ENCODE data around the gene KATNB1.

DNA sequence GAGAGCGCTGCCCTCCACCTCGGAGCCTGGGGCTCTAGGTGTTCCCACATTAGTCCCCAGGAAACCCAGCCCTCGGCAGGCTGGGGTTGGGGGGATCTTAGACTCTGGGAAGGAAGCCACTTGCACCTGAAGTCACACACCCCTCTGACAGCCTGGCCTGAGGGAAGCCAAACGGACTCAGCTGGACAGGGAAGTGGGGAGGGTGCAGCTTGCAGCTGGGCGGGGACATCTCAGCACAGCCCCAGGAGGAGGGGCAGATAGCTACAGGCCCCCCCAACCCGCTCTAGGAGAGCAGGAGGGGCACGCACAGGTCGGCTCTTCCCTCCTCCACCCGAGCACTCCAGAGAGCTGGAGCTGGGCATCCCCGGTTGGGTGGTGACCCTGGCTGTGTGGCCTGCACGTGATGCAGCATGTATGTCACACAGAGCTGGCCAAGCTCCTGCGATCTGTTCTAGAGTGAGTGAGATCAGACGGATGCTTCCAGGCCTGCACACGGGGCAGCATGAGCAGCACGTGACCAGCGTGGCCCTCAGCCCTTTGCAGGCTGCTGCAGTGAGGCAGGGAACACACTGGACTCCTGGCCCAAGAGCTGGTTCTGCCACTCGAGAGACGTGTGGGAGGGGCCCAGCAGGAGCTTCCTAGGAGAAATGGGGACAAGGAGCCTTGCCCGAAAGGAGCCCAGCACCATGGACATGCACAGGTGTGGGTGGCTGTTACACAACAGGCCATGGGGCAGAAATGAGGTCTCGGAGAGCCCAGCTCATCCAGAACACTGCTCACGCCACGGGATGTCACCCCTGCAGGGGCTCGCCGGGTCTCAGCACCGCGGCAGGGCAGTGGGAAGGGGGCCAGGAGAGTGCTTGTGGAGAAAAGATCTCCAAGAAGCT lies 51.3 kb downstream of the KATNB1 start:
- TF ChIP-seq POLR2A (IDR thresholded peaks at IDR 0.05; ENCODE audit: control extremely low read depth in 1 of 2, low read depth in 2 of 2, low read length in 2 of 2) (no peak), EZH2 (IDR thresholded peaks at IDR 0.05; ENCODE audit: low read depth, low read length, severe bottlenecking) (no peak), CEBPB (IDR thresholded peaks at IDR 0.05; ENCODE audit: low read depth, low read length) (no peak), POLR2AphosphoS5 (IDR thresholded peaks at IDR 0.05; ENCODE audit: low read depth, low read length) (no peak)
- TF ChIP-seq, protein P1, sequence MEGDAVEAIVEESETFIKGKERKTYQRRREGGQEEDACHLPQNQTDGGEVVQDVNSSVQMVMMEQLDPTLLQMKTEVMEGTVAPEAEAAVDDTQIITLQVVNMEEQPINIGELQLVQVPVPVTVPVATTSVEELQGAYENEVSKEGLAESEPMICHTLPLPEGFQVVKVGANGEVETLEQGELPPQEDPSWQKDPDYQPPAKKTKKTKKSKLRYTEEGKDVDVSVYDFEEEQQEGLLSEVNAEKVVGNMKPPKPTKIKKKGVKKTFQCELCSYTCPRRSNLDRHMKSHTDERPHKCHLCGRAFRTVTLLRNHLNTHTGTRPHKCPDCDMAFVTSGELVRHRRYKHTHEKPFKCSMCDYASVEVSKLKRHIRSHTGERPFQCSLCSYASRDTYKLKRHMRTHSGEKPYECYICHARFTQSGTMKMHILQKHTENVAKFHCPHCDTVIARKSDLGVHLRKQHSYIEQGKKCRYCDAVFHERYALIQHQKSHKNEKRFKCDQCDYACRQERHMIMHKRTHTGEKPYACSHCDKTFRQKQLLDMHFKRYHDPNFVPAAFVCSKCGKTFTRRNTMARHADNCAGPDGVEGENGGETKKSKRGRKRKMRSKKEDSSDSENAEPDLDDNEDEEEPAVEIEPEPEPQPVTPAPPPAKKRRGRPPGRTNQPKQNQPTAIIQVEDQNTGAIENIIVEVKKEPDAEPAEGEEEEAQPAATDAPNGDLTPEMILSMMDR (IDR thresholded peaks at IDR 0.05; ENCODE audit: control extremely low read depth in 1 of 3, insufficient read depth in 1 of 3, low read depth in 1 of 3, low read length in 3 of 3): no peak
- TF ChIP-seq, protein P2, sequence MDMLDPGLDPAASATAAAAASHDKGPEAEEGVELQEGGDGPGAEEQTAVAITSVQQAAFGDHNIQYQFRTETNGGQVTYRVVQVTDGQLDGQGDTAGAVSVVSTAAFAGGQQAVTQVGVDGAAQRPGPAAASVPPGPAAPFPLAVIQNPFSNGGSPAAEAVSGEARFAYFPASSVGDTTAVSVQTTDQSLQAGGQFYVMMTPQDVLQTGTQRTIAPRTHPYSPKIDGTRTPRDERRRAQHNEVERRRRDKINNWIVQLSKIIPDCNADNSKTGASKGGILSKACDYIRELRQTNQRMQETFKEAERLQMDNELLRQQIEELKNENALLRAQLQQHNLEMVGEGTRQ (IDR thresholded peaks at IDR 0.05; ENCODE audit: low read length): no peak

Measured in H1 (cell line).